GM23338 (cell line): ENCODE measurements around the gene USP6NL. TPM values are rescaled to one million over a fixed set of nuclear protein-coding genes. Genes with fewer than 3 reads are reported as not detected.

ENCODE experiments used
- ATAC-seq: fragments of 200-7000 bp; cut with Tn5 transposase; 3 replicates; pipeline ENCODE4 v1.9.1; 2020
- DNase-seq: peaks from one replicate; pipeline ENCODE4 v3.0.0-alpha.2; 2015; ENCODE audit warnings: low spot score
- H2AFZ ChIP-seq: fragments of 200-600 bp; sonication (generic); 2 replicates; pipeline ENCODE4 v1.8.0; 2016; ENCODE audit warnings: antibody characterized with exemption, mild to moderate bottlenecking, moderate library complexity
- H3F3A ChIP-seq: fragments of 200-600 bp; sonication (generic); replicated peaks from 2 replicates; pipeline ENCODE4 v1.8.0; 2017; ENCODE audit warnings: antibody characterized with exemption, mixed run types, low read depth
- H3K27ac ChIP-seq: fragments of 200-600 bp; sonication (generic); 2 replicates; pipeline ENCODE4 v1.6.1; 2016; ENCODE audit warnings: low read depth
- H3K27me3 ChIP-seq: fragments of 200-600 bp; sonication (generic); 2 replicates; pipeline ENCODE4 v1.8.0; 2016; ENCODE audit warnings: mild to moderate bottlenecking, mixed run types, moderate library complexity; ENCODE audit not compliant: insufficient read depth
- H3K36me3 ChIP-seq: fragments of 200-600 bp; sonication (generic); 2 replicates; pipeline ENCODE4 v1.8.0; 2016; ENCODE audit warnings: mild to moderate bottlenecking; ENCODE audit not compliant: insufficient read depth
- H3K4me1 ChIP-seq: fragments of 200-600 bp; sonication (generic); 2 replicates; pipeline ENCODE4 v1.8.0; 2016; ENCODE audit warnings: mild to moderate bottlenecking, moderate library complexity; ENCODE audit not compliant: insufficient read depth
- H3K4me2 ChIP-seq: fragments of 200-600 bp; sonication (generic); 2 replicates; pipeline ENCODE4 v1.7.1; 2017; ENCODE audit warnings: mixed run types
- H3K4me3 ChIP-seq: fragments of 200-600 bp; sonication (generic); 2 replicates; pipeline ENCODE4 v1.6.1; 2016; ENCODE audit warnings: mixed run types
- H3K79me2 ChIP-seq: fragments of 200-600 bp; sonication (generic); replicated peaks from 2 replicates; pipeline ENCODE4 v1.8.0; 2017; ENCODE audit warnings: mild to moderate bottlenecking; ENCODE audit not compliant: insufficient read depth
- H3K9me2 ChIP-seq: fragments of 200-600 bp; sonication (generic); 2 replicates; pipeline ENCODE4 v1.8.0; 2017; ENCODE audit not compliant: insufficient read depth
- H4K20me1 ChIP-seq: fragments of 200-600 bp; sonication (generic); replicated peaks from 2 replicates; pipeline ENCODE4 v1.8.0; 2017; ENCODE audit warnings: mild to moderate bottlenecking; ENCODE audit not compliant: insufficient read depth
- H3K27ac Mint-ChIP-seq: 2 replicates; pipeline ENCODE4 v1.8.0; 2020; ENCODE audit warnings: inconsistent platforms, mild to moderate bottlenecking, moderate library complexity, mixed read lengths
- H3K27me3 Mint-ChIP-seq: 3 replicates; pipeline ENCODE4 v1.8.0; 2022; ENCODE audit warnings: low read depth, mild to moderate bottlenecking, moderate library complexity, mixed read lengths, inconsistent platforms; ENCODE audit not compliant: insufficient read depth, poor library complexity
- H3K36me3 Mint-ChIP-seq: 3 replicates; pipeline ENCODE4 v1.8.0; 2021; ENCODE audit warnings: low read depth, mild to moderate bottlenecking, inconsistent platforms, moderate library complexity, mixed read lengths
- H3K4me1 Mint-ChIP-seq: 3 replicates; pipeline ENCODE4 v1.8.0; 2020; ENCODE audit warnings: mild to moderate bottlenecking, inconsistent platforms, mixed read lengths
- H3K4me3 Mint-ChIP-seq: 3 replicates; pipeline ENCODE4 v1.8.0; 2021; ENCODE audit warnings: moderate library complexity, mild to moderate bottlenecking, inconsistent platforms, mixed read lengths
- H3K9me3 Mint-ChIP-seq: 3 replicates; pipeline ENCODE4 v1.8.0; 2020; ENCODE audit warnings: moderate library complexity, mild to moderate bottlenecking, inconsistent platforms, mixed read lengths
- CREB1 ChIP-seq: fragments of 250-450 bp; sonication (Bioruptor Pico); IDR thresholded peaks from 2 replicates; pipeline ENCODE4 v1.5.0; 2020; ENCODE audit warnings: low read depth, mild to moderate bottlenecking, moderate library complexity
- ETS1 ChIP-seq: IDR thresholded peaks from 2 replicates; pipeline ENCODE4 v1.6.1; 2016; ENCODE audit warnings: antibody characterized with exemption
- EZH2phosphoT487 ChIP-seq: fragments of 200-600 bp; sonication (generic); IDR thresholded peaks from one replicate; pipeline ENCODE4 v1.8.1; 2018; ENCODE audit warnings: antibody characterized with exemption; ENCODE audit not compliant: unreplicated experiment
- JUNB ChIP-seq: IDR thresholded peaks from one replicate; pipeline ENCODE4 v1.6.1; 2016; ENCODE audit warnings: antibody characterized with exemption; ENCODE audit not compliant: unreplicated experiment
- NANOG ChIP-seq: IDR thresholded peaks from 2 replicates; pipeline ENCODE4 v1.6.1; 2016; ENCODE audit warnings: antibody characterized with exemption, borderline replicate concordance
- POLR2AphosphoS5 ChIP-seq: IDR thresholded peaks from 2 replicates; pipeline ENCODE4 v1.6.1; 2016; ENCODE audit warnings: antibody characterized with exemption, low read depth
- STAT1 ChIP-seq: IDR thresholded peaks from one replicate; pipeline ENCODE4 v1.6.1; 2016; ENCODE audit warnings: antibody characterized with exemption; ENCODE audit not compliant: unreplicated experiment
- ZNF114 ChIP-seq: fragments of 250-450 bp; sonication (Bioruptor Pico); IDR thresholded peaks from 2 replicates; pipeline ENCODE4 v1.5.0; 2020; ENCODE audit warnings: mild to moderate bottlenecking, moderate library complexity
- ZNF331 ChIP-seq: fragments of 250-450 bp; sonication (Bioruptor Pico); IDR thresholded peaks from 2 replicates; pipeline ENCODE4 v1.5.0; 2020; ENCODE audit warnings: low read depth, mild to moderate bottlenecking, moderate library complexity
- polyA plus RNA-seq: library from polyadenylated mRNA; unstranded; fragments of >200 nt; fragmentation: Nextera tagmentation; extraction: Ambion mirVana; gene quantifications from 2 replicates; pipeline ENCODE4 v1.2.1, GENCODE V29; 2016
- total RNA-seq: library from RNA; depleted of rRNA; stranded (reverse); fragments of >200 nt; shearing (Covaris generic); gene quantifications from 2 replicates; pipeline ENCODE4 v1.2.3, GENCODE V29; 2014
- TF ChIP-seq, protein P1 (sequence below): IDR thresholded peaks from one replicate; pipeline ENCODE4 v1.6.1; 2018; ENCODE audit warnings: antibody characterized with exemption; ENCODE audit not compliant: unreplicated experiment
- TF ChIP-seq, protein P2 (sequence below), 2 experiments: fragments of 200-600 bp in 1 of 2; sonication (generic) in 1 of 2; conservative IDR thresholded peaks; 2 replicates each; pipeline versions ENCODE4 v1.5.1 to v1.6.1; 2016 to 2017; ENCODE audit warnings: antibody characterized with exemption in 2 of 2, low read depth in 2 of 2, mild to moderate bottlenecking in 2 of 2, moderate library complexity in 1 of 2

USP6NL gene
- total and polyA plus RNA-seq, 2 experiments from 2014 or later, result 8.1 to 29.7 TPM

DNA sequence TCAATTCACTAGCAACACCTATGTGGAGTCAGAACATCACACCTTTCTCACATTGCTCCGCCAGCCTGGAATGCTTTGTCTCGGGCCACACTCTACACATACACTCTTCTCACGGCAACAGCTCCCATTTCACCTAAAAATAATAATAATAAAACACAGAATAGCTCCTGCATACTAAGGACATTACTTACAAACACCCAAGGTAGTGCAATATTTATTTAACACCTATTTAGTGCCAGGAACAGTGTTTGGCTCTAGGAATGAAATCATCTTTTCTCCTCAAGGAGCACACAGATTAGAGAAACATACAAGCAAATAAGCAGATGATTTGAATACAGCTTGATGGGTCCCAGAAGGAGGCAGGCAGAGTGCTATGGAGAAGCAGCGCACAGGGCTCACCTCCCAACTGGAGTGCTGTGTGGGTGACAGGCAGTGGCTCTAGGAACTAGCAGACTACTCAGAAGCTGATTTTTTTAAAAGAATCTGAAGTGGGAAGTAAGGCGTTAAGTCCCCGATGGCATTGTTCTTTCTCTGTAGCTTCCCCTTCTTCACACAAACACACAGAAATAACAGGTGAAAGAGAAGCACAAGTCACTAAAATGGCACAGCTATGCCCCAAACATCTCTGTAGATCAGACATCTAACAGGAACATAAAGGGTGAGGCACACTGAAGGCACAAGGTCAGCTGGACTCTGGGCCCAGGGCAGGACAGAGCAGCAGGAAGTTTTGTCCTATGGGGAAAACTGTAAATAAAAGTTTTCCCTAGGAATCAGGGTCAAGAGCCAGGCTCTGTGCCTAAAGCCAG is 16.7 kb downstream of the USP6NL start:
- Histone ChIP-seq H3K27ac (no peak overlapping the region), H3K4me2 (no peak overlapping the region), H3K4me3 (no peak overlapping the region), H3K9me2 (no peaks in the 10 kb centered on the region), H3F3A (no peaks in the 10 kb centered on the region), H3K27me3 (no peaks in the 10 kb centered on the region), H4K20me1 (peaks cover 26% of the 10 kb centered on the region), H3K4me1 (peaks cover 18% of the 10 kb centered on the region), H3K36me3 (no peaks in the 10 kb centered on the region), H3K79me2 (peaks cover 100% of the 10 kb centered on the region), H2AFZ (no peak overlapping the region)
- ATAC-seq, result no peak; the same call in 1 of the 3 replicates
- Mint-ChIP-seq H3K27ac (peak overlapping the region; percentile 62; the same call in 1 of the 2 replicates), H3K4me1 (peaks cover 23% of the 10 kb centered on the region), H3K4me3 (no peak overlapping the region), H3K36me3 (no peaks in the 10 kb centered on the region), H3K27me3 (peaks cover 3% of the 10 kb centered on the region), H3K9me3 (no peaks in the 10 kb centered on the region)
- TF ChIP-seq POLR2AphosphoS5 (no peak), ETS1 (no peak), STAT1 (no peak), JUNB (no peak), NANOG (no peak), CREB1 (no peak), ZNF114 (CRISPR knock-in tag) (no peak)
- TF ChIP-seq, protein P1, sequence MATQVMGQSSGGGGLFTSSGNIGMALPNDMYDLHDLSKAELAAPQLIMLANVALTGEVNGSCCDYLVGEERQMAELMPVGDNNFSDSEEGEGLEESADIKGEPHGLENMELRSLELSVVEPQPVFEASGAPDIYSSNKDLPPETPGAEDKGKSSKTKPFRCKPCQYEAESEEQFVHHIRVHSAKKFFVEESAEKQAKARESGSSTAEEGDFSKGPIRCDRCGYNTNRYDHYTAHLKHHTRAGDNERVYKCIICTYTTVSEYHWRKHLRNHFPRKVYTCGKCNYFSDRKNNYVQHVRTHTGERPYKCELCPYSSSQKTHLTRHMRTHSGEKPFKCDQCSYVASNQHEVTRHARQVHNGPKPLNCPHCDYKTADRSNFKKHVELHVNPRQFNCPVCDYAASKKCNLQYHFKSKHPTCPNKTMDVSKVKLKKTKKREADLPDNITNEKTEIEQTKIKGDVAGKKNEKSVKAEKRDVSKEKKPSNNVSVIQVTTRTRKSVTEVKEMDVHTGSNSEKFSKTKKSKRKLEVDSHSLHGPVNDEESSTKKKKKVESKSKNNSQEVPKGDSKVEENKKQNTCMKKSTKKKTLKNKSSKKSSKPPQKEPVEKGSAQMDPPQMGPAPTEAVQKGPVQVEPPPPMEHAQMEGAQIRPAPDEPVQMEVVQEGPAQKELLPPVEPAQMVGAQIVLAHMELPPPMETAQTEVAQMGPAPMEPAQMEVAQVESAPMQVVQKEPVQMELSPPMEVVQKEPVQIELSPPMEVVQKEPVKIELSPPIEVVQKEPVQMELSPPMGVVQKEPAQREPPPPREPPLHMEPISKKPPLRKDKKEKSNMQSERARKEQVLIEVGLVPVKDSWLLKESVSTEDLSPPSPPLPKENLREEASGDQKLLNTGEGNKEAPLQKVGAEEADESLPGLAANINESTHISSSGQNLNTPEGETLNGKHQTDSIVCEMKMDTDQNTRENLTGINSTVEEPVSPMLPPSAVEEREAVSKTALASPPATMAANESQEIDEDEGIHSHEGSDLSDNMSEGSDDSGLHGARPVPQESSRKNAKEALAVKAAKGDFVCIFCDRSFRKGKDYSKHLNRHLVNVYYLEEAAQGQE, result no peak
- no peak for DNase-seq

- Histone ChIP-seq H3K4me3 (no peak overlapping the region), H2AFZ (no peak overlapping the region), H3F3A (no peaks in the 10 kb centered on the region), H3K9me2 (no peaks in the 10 kb centered on the region), H3K4me2 (no peak overlapping the region), H3K36me3 (no peaks in the 10 kb centered on the region), H3K27ac (no peak overlapping the region), H4K20me1 (peaks cover 20% of the 10 kb centered on the region), H3K79me2 (peaks cover 99% of the 10 kb centered on the region), H3K27me3 (no peaks in the 10 kb centered on the region), H3K4me1 (peaks cover 14% of the 10 kb centered on the region)
- H3K4me3 Mint-ChIP-seq, result no peak overlapping the region
- H3K4me1 Mint-ChIP-seq, result peaks cover 27% of the 10 kb centered on the region
- H3K36me3 Mint-ChIP-seq, result no peaks in the 10 kb centered on the region
- H3K27me3 Mint-ChIP-seq, result peaks cover 3% of the 10 kb centered on the region
- H3K9me3 Mint-ChIP-seq, result no peaks in the 10 kb centered on the region
- ATAC-seq, result no peak
- DNase-seq, result no peak
- no peak overlapping the region for H3K27ac Mint-ChIP-seq
- TF ChIP-seq NANOG (no peak), STAT1 (no peak), ZNF331 (CRISPR knock-in tag) (no peak), ETS1 (no peak), EZH2phosphoT487 (no peak), ZNF114 (CRISPR knock-in tag) (no peak), JUNB (no peak)
- TF ChIP-seq, protein P1, result no peak
- TF ChIP-seq, protein P2, sequence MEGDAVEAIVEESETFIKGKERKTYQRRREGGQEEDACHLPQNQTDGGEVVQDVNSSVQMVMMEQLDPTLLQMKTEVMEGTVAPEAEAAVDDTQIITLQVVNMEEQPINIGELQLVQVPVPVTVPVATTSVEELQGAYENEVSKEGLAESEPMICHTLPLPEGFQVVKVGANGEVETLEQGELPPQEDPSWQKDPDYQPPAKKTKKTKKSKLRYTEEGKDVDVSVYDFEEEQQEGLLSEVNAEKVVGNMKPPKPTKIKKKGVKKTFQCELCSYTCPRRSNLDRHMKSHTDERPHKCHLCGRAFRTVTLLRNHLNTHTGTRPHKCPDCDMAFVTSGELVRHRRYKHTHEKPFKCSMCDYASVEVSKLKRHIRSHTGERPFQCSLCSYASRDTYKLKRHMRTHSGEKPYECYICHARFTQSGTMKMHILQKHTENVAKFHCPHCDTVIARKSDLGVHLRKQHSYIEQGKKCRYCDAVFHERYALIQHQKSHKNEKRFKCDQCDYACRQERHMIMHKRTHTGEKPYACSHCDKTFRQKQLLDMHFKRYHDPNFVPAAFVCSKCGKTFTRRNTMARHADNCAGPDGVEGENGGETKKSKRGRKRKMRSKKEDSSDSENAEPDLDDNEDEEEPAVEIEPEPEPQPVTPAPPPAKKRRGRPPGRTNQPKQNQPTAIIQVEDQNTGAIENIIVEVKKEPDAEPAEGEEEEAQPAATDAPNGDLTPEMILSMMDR (conservative IDR thresholded peaks at IDR 0.05; ENCODE audit: low read depth in 2 of 2), result no peak
These were observed 17.8 kb downstream of the USP6NL start for GRCh38 chr10:11593612-11594011.
